ENCODE measurements around the gene IL6ST. TPM values are rescaled to one million over a fixed set of nuclear protein-coding genes. Genes with fewer than 3 reads are reported as not detected.
"Not testable (repeated sequence)": the region's sequence is repeated elsewhere in the genome, so short reads cannot be mapped to it uniquely, and the experiment has no call there.

Gene IL6ST
- total and polyA plus RNA-seq, 8 donors = 166 to 464 (median 222) TPM

DNA sequence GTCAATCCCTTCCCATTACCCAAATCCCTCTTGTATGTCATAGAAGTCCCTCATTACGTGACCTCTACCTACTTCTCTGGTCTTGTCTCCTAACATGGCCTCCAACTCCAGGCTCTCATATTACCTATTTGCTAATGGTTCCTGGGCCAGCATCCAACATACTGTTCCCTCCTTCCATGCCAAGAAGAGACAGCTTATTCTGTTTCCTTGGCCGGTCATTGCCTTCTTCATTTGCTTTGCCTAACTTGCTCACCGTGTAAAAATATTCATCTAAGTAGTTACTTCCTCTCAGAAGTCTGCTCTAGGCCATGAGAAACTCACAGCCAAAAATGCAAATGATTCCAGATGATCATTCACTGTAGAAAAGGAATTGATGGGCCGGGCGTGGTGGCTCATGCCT lies 8.9 kb upstream of the IL6ST start:
- no peak for DNase-seq
- H3K4me1 ChIP-seq = no peaks in the 10 kb centered on the region
- H3K4me3 ChIP-seq = no peak overlapping the region
- intact Hi-C loops (cut with DNase I) = no loop called here
- ATAC-seq = no peak
- H3K9me3 ChIP-seq = peaks cover 0 to 6% of the 10 kb centered on the region in 2 donors
- no peaks in the 10 kb centered on the region for H3K27me3 ChIP-seq
- TF ChIP-seq, protein P1, sequence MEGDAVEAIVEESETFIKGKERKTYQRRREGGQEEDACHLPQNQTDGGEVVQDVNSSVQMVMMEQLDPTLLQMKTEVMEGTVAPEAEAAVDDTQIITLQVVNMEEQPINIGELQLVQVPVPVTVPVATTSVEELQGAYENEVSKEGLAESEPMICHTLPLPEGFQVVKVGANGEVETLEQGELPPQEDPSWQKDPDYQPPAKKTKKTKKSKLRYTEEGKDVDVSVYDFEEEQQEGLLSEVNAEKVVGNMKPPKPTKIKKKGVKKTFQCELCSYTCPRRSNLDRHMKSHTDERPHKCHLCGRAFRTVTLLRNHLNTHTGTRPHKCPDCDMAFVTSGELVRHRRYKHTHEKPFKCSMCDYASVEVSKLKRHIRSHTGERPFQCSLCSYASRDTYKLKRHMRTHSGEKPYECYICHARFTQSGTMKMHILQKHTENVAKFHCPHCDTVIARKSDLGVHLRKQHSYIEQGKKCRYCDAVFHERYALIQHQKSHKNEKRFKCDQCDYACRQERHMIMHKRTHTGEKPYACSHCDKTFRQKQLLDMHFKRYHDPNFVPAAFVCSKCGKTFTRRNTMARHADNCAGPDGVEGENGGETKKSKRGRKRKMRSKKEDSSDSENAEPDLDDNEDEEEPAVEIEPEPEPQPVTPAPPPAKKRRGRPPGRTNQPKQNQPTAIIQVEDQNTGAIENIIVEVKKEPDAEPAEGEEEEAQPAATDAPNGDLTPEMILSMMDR (IDR thresholded peaks at IDR 0.05) = no peak
- no peaks in the 10 kb centered on the region for H3K36me3 ChIP-seq
- H3K27ac ChIP-seq = no peak overlapping the region

DNA sequence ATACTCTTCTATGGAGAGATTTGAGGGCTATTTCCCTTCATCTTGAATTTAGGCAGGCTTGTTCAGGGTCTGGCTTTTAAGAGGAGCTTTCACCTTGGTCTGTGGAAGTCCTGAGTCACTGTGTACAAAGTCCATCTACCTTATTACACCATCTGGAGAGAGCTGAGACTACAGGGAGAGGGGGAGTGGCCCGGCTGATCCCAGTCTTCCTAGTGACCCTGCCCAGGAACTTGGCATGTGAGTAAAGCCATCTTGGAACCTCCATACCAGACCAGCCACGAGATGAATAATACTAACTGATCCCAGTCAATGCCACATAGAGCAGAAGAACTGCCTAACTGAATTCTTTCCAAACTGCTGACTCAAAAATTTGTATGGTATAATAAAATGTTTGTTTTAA lies 8.4 kb upstream of the IL6ST start:
- H3K9me3 ChIP-seq = peaks cover 0 to 6% of the 10 kb centered on the region in 2 donors
- H3K4me1 ChIP-seq = no peaks in the 10 kb centered on the region
- no peak overlapping the region for H3K27ac ChIP-seq
- DNase-seq (no peak), ATAC-seq (peak; percentile 92)
- intact Hi-C loops (cut with DNase I) = no loop called here
- no peaks in the 10 kb centered on the region for H3K27me3 ChIP-seq
- H3K4me3 ChIP-seq = no peak overlapping the region
- H3K36me3 ChIP-seq = no peaks in the 10 kb centered on the region
- TF ChIP-seq, protein P1 (IDR thresholded peaks at IDR 0.05) = no peak

DNA sequence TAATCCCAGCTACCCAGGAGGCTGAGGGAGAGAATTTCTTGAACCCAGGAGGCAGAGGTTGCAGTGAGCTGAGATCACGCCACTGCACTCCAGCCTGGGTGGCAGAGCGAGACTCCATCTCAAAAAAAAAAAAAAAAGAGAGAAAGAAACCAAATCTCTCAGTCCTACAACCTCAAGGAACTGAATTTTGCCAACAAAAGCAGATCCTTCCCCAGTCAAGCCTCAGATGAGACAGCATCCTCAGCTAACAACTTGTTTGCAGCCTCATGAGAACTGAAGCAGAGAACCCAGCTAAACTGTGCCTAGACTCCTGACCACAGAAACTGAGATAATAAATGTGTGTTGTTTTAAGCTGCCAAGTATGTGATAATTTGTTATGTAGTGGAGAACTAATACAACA lies 7.5 kb upstream of the IL6ST start:
- no peak for DNase-seq
- H3K4me3 ChIP-seq = no peak overlapping the region
- no peaks in the 10 kb centered on the region for H3K4me1 ChIP-seq
- peaks cover 0 to 6% of the 10 kb centered on the region in 2 donors for H3K9me3 ChIP-seq
- H3K36me3 ChIP-seq = no peaks in the 10 kb centered on the region
- H3K27me3 ChIP-seq = no peaks in the 10 kb centered on the region
- TF ChIP-seq, protein P1 (IDR thresholded peaks at IDR 0.05) = no peak
- no peak overlapping the region for H3K27ac ChIP-seq
- intact Hi-C loops (cut with DNase I) = no loop called here
- ATAC-seq = no peak

DNA sequence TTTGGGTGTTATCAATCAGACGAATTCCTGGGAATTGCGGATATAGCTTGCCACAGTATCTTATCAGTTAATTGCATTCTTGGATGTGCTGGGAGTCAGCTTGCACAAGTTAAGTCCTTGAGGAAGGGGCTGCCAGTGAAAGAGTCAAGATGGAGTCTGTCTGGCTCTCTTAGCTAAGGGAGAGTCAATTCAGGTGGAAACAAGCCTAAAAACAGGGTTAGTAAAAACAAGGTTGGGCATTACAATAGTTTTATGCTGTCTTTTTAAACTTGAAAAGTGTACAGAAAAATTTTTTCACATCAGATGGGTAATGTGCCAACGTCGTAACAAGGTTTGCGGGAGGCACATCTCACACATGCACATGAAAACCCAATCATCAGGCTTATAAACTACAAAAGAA lies 5.5 kb upstream of the IL6ST start:
- H3K36me3 ChIP-seq; H3K27me3 ChIP-seq; ATAC-seq; DNase-seq; H3K9me3 ChIP-seq; H3K4me3 ChIP-seq; intact Hi-C loops (cut with DNase I); H3K27ac ChIP-seq: not testable (repeated sequence)
- peaks cover 4 to 15% of the 10 kb centered on the region in 2 donors for H3K4me1 ChIP-seq

DNA sequence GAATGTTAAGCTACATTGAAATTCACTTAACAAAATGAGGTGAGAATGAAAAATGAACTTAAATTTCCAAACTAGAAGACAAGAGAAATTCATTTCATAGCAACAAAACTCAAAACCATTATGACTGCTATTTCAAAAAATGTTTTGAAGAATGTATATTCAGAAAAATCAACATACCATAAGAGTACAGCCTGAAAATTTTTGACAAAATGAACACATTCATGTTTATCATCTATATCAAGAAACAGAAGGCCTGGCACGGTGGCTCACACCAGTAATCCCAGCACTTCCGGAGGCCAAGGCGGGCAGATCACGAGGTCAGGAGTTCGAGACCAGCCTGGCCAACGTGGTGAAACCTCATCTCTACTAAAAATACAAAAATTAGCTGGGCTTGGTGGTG lies 4.2 kb upstream of the IL6ST start:
- Histone ChIP-seq H3K36me3 (no peaks in the 10 kb centered on the region), H3K27me3 (no peaks in the 10 kb centered on the region), H3K27ac (no peak overlapping the region), H3K4me3 (no peak overlapping the region), H3K9me3 (peaks cover 0 to 6% of the 10 kb centered on the region in 2 donors), H3K4me1 (peaks cover 4 to 15% of the 10 kb centered on the region in 2 donors)
- DNase-seq (no peak), ATAC-seq (no peak)
- intact Hi-C loops (cut with DNase I) = loop anchor here in 1 of 2 donors (10.0 kb wide), 1 partner anchor 86 kb away; no protein-coding TSS in a partner anchor
- TF ChIP-seq, protein P1 (IDR thresholded peaks at IDR 0.05) = no peak

DNA sequence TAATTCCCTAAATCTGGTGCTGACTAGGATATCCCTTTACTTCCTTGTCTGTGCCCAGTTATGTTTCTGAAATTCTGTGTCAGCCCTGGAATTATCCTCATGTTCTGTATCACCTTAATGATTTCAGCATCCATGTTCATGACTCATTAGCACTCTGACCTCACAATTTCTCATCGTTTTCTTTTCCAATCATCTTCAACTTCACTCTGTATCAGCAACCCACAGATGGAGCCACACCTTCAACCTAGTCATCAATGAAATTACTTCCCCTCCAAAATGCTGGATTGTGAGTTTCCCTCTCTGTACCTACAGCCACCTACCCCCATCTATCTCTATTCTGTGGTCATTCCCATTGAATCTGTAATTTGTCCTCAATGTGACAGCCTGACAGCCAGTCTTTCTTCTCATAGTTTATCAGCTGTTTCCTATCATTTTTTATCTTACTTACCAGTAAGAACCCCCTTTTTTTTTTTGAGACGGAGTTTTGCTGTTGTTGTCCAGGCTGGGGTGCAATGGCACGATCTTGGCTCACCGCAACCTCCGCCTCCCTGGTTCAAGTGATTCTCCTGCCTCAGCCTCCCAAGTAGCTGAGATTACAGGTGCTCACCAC lies 3.1 kb upstream of the IL6ST start:
- TF ChIP-seq, protein P1 (IDR thresholded peaks at IDR 0.05) = no peak
- Histone ChIP-seq H3K36me3 (no peaks in the 10 kb centered on the region), H3K4me1 (peaks cover 4 to 23% of the 10 kb centered on the region in 2 donors), H3K27ac (no peak overlapping the region), H3K9me3 (peaks cover 0 to 6% of the 10 kb centered on the region in 2 donors), H3K4me3 (no peak overlapping the region), H3K27me3 (no peaks in the 10 kb centered on the region)
- intact Hi-C loops (cut with DNase I) = loop anchor here in 1 of 2 donors (10.0 kb wide), 1 partner anchor 87 kb away; no protein-coding TSS in a partner anchor
- ATAC-seq (no peak), DNase-seq (no peak)

All from left lung (tissue), 10 donors.